GM18867 (cell line): ENCODE data around the gene CCDC124.
"Not testable (repeated sequence)": the region's sequence is repeated elsewhere in the genome, so short reads cannot be mapped to it uniquely, and the experiment has no call there.

Experiments
- ATAC-seq: cut with Tn5 transposase; IDR thresholded peaks from one replicate; pipeline ENCODE4 v1.9.1; 2021; ENCODE audit warnings: mild to moderate bottlenecking, moderate library complexity; ENCODE audit not compliant: unreplicated experiment

Gene CCDC124

GRCh38 chr19:17977488-17977887 lies 44.7 kb downstream of the CCDC124 start:
- no peak for ATAC-seq

- ATAC-seq: no peak
Observed at GRCh38 chr19:17981611-17982010, 48.8 kb downstream of the CCDC124 start.

DNA sequence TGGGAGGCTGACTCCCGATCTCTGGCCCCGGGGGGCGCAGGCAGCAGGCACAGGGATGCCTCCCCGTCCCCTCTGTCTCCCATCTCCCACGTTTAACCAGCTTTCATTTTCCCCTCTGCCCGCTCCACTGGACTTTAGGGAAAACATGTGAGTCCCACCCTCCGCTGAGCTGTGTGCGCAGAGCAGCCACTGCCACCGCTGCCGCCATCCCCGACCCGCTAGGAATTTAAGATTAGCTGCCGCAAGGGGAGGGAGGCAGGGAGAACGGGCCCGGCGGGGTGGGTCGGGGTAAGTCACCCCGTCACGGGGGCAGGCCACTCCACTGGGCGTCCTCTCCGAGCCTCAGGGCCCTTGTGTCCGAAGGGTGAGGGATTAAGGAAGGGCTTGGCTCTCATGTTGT lies 49.6 kb downstream of the CCDC124 start:
- no peak for ATAC-seq

GRCh38 chr19:17985037-17985818 lies 52.4 kb downstream of the CCDC124 start:
- no peak for ATAC-seq

GRCh38 chr19:17986569-17986968 lies 53.8 kb downstream of the CCDC124 start:
- ATAC-seq: not testable (repeated sequence)

GRCh38 chr19:17988161-17988560 lies 55.3 kb downstream of the CCDC124 start:
- ATAC-seq: no peak

DNA sequence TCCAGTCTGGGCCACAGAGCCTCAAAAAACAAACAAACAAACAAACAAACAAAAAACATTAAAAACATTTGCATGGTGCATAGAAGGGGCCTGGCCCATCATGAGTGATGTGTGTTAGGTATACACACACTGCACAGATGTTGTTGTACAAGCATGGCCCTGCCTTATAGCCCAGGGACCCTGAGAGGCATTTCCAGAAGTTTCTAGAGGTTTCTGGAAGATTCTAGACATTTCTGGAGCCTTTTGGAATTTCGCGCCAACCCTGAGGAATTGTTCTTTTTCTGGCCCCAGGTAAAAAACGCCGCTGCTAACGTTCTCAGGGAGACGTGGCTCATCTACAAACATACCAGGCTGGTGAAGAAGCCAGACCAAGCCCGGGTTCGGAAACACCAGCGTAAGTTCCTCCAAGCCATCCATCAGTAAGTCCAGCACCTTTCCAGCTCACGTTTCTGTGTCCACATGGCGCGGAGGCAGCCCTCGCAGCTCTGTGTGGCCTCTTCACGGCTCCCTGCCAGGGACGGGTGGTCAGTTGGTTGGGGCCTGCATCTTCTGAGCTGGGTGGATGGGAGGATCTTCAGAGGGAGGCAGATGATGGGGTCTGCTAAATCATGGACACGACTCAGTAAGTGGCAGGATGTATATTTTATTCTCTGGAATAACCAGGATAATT lies 56.7 kb downstream of the CCDC124 start:
- ATAC-seq: no peak

DNA sequence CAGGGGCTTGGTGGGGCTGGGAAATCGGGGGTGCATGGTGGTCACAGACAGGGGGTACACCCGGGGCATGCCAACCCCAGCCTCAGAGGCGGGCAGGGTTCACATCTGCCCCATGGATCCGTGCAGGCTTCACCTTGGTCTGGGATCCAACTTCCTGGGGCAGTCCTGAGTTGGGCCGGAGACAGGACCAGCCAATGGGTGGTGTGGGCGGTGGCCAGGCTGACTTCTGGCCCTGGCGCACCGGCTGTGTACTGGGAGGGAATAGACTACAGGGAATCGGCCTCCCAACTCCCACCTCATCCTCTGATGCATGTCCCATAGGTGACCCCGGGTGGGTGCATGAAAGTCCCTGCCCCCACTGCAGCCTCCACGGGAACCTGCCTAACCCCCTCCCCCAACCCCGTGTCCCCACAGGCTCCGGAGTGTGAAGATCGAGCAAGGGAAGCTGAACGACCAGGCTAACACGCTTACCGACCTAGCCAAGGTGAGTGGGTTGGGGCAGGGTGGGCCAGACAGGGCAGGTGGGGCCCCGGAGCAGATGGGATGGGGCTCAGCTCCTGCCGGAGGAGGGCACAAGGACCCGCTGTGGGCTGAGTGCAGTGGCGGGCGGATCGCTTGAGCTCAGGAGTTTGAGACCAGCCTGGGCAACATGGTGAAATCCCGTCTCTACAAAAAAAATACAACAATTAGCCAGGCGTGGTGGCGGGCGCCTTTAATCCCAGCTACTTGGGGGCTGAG lies 60.4 kb downstream of the CCDC124 start:
- ATAC-seq: no peak
